Measurements from ENCODE around the gene PCNX2. TPM values are rescaled to one million over a fixed set of nuclear protein-coding genes. Genes with fewer than 3 reads are reported as not detected.

PCNX2 gene
- total RNA-seq, 1 experiment from 2014 or later, result 18.6 TPM

GRCh38 chr1:232937741-232938375, 357.7 kb downstream of the PCNX2 start:
- no peak for DNase-seq (ENCODE audit: low spot score)

- DNase-seq (ENCODE audit: low spot score), result no peak
These were observed 358.6 kb downstream of the PCNX2 start for GRCh38 chr1:232936941-232937340.

Other genes with a start within 250 kb of the PCNX2 start
- 2.6 and 5.1 TPM in 2 replicates for gene MAP3K21, start 32.0 kb upstream of the PCNX2 start, total RNA-seq (2014; rRNA removed; shearing (Covaris generic))